ENCODE measurements around the gene UCP1. TPM values are rescaled to one million over a fixed set of nuclear protein-coding genes. Genes with fewer than 3 reads are reported as not detected.

Gene UCP1, protein sequence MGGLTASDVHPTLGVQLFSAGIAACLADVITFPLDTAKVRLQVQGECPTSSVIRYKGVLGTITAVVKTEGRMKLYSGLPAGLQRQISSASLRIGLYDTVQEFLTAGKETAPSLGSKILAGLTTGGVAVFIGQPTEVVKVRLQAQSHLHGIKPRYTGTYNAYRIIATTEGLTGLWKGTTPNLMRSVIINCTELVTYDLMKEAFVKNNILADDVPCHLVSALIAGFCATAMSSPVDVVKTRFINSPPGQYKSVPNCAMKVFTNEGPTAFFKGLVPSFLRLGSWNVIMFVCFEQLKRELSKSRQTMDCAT
- total RNA-seq = not detected

DNA sequence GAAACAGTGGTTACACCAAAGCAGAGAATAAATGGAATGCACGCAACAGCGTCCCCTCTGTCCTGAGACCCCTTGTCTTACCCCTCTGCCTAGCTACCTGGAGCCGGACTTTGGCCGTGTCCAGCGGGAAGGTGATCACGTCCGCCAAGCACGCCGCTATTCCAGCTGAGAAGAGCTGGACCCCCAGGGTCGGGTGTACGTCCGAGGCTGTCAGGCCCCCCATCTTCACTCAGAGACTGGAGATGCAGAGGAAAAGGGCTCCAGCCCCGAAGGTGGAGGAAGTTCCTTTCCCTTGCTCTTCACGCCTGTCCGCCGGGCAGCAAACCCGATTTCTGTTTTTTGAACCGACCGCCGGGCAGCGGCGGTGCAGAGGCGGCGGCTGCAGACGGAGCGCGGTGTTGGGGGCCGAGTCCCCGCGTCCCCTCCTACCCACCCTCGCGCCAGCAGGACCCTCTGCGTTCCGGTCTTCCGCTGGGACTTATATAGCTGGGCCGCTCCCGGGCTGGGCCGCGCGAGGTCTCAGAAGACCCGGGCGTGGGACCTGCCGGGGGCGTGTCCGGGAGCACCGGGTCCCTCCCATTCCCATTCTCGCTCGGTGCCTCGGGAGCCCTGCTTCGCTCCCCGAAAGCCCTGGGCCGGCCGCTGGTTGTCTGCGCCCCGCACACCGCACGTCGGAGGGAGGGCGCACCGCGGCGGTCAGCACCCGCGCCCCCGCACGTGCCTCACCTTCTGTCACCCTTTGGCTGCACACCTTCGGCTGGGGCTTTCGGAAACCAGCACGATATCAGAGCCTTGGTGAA lies at the start of gene UCP1:
Gene UCP1, minus strand, starts transcription at position 455 of the 800 bp plus-strand sequence. Its CDS starts 232 bp downstream, at position 223.
- Mint-ChIP-seq H3K4me3 (no peak within 1 kb of the TSS), H3K36me3 (peaks cover 3% of the 10 kb centered on the region), H3K9me3 (ENCODE audit: low read depth) (peaks cover 6% of the 10 kb centered on the region), H3K27ac (no peak within 1 kb of the TSS), H3K4me1 (peaks cover 6% of the 10 kb centered on the region), H3K27me3 (peaks cover 59% of the 10 kb centered on the region)
- DNase-seq = no peak
- ATAC-seq = no peak
- CTCF ChIA-PET = interaction anchor here (0.8 kb wide), 1 partner anchor 66 kb away, joined by 3 read pairs; no protein-coding TSS in a partner anchor

DNA sequence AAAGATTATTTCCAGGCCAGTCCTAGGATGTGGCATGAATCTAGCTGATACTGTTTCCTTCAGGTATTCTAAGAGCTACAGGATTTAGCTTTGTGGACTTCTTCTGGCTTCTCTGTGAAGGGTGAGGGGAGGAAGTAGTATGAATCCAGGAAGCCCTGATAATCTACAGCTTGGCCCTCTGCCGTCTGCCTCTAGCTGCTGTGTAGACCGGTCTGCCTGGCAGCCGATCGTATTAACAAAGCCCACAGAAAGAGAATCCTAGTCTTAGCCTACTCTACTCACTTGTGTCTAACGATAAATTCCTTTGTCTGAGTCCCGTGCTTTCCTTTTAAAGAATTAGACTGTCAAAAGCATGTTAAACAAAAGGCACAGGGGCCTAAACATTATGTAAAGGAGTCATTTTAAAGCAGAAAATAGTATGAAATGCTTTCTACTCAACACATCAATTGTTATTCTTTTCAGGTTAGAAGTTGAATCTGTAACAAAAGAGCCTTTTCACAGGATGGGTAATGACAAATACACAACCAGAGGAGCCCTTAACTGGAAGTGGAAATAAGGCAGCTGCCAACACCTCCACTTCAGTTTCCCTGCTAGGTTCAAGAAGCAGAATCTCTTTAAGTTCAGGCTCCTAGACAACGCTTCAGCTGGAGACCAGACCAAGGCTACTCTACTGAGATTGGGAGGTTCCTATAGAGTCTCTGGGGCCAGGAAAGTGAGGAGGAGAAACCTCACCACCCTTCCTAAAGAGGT lies 48.9 kb upstream of the UCP1 start:
- H3K27me3 Mint-ChIP-seq = peaks cover 9% of the 10 kb centered on the region
- no peaks in the 10 kb centered on the region for H3K4me1 Mint-ChIP-seq
- no peaks in the 10 kb centered on the region for H3K36me3 Mint-ChIP-seq
- no peak overlapping the region for H3K27ac Mint-ChIP-seq
- CTCF ChIA-PET = interaction anchor here (1.0 kb wide), 1 partner anchor 8 kb away, joined by 3 read pairs; no protein-coding TSS in a partner anchor
- ATAC-seq (no peak), DNase-seq (no peak)
- no peaks in the 10 kb centered on the region for H3K9me3 Mint-ChIP-seq (ENCODE audit: low read depth)
- no peak overlapping the region for H3K4me3 Mint-ChIP-seq

DNA sequence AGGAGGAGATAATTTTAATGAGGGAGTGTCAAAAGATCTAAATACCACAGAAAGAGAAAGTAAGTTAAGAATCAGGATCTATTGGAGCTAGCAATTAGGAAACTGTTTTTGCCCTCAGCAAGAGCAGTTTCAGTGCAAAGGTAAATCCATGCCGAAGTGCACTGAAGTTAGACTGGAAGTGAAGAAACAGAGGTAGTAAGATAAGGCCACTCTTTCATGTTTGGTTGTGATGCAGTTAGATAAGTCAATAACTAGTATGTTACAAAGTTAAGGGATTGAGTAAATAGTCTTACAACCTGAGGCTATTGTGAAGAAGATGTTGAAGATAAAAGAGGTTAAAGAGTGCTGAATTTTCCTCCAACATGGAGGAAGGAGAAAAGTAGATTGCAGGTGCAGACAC lies 46.7 kb upstream of the UCP1 start:
- no peaks in the 10 kb centered on the region for H3K36me3 Mint-ChIP-seq
- H3K27ac Mint-ChIP-seq = no peak overlapping the region
- CTCF ChIA-PET = no interaction called here
- ATAC-seq (no peak), DNase-seq (no peak)
- peaks cover 7% of the 10 kb centered on the region for H3K27me3 Mint-ChIP-seq
- H3K4me3 Mint-ChIP-seq = no peak overlapping the region
- H3K4me1 Mint-ChIP-seq = no peaks in the 10 kb centered on the region
- no peaks in the 10 kb centered on the region for H3K9me3 Mint-ChIP-seq (ENCODE audit: low read depth)

DNA sequence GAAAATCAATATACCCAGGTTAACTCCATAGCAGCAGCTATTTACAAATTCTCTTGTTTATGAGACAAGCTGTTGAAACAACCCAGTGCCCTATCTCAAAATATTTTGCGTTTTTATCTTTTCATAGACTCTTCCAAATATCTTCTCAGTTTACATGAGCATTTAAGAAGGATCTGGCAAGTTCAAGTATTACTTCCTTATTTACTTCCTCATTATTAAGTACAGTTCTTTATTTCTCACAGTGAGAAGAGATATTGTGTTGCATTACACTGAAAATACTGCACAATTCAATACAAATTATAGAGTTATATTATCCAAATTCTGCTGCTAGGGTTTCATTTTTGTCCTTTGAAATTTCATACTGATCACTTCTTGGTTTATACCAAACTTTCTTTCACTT lies 43.6 kb upstream of the UCP1 start:
- H3K27ac Mint-ChIP-seq = no peak overlapping the region
- no peak overlapping the region for H3K4me3 Mint-ChIP-seq
- no peaks in the 10 kb centered on the region for H3K9me3 Mint-ChIP-seq (ENCODE audit: low read depth)
- DNase-seq = no peak
- CTCF ChIA-PET = no interaction called here
- ATAC-seq = no peak
- H3K27me3 Mint-ChIP-seq = peaks cover 9% of the 10 kb centered on the region
- no peaks in the 10 kb centered on the region for H3K4me1 Mint-ChIP-seq
- H3K36me3 Mint-ChIP-seq = no peaks in the 10 kb centered on the region

DNA sequence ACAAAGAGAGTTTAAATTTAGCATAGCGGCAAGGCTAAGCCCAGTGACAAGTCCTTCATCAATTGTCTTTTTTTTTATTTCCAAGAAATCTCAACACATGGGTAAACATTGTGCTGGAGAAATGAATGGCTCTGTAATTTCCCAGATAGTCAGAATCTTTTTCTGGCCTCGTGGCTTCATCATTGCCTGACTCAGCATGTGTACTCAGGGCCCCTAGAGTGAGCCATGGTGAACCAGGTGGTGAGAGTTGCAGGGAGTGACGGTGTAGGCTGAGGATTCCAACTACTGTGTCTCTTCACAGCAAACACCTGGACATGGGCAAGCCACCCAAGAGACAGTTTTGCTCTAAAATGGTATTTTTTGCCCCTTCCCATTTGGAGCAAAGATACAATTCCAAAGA lies 43.1 kb upstream of the UCP1 start:
- no peak for ATAC-seq
- H3K9me3 Mint-ChIP-seq (ENCODE audit: low read depth) = no peaks in the 10 kb centered on the region
- DNase-seq = no peak
- peaks cover 10% of the 10 kb centered on the region for H3K27me3 Mint-ChIP-seq
- no peak overlapping the region for H3K27ac Mint-ChIP-seq
- H3K4me1 Mint-ChIP-seq = no peaks in the 10 kb centered on the region
- CTCF ChIA-PET = no interaction called here
- H3K4me3 Mint-ChIP-seq = no peak overlapping the region
- no peaks in the 10 kb centered on the region for H3K36me3 Mint-ChIP-seq

DNA sequence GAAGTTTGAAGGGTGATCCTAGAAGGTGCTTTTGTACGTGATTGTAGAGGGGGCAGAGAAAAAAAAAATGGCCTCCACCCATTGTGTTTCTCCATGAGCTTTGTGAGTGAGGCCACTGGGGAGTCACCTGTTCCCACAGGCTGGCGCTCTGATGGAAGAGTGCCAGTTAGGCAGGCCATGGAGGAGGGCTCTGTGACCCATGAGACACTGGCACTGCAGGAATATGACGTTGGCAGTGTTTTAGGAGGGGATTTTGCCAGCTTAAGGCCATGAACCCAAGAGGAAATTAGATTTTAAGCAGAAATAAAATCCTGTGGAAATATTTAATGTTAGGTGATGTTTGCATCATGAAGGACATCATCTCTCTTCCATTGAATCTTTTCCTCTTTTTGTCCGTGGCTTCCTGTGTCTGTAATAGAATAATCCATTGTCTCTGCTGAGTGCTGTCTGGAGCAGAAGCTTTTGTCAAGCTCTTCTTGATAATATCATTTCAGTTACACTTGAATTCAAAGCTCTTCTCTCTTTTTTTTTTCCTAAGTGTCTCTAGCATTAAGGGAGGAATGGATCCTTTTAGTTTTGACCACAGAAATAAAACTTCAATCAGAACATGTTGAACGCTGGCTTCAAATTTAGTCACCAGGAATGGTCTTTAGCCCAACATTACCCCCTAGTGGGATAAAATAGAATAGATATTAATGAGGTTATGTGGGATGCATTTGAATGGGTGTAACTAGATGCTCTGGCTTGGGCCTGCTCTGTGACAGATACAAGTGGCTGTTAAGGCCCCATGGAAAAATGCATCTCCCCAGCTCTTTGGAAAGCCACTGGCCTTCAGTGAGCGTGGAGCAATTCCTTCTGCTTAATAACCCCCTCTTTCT lies 41.0 kb upstream of the UCP1 start:
- no peaks in the 10 kb centered on the region for H3K9me3 Mint-ChIP-seq (ENCODE audit: low read depth)
- H3K27ac Mint-ChIP-seq = no peak overlapping the region
- H3K36me3 Mint-ChIP-seq = no peaks in the 10 kb centered on the region
- H3K27me3 Mint-ChIP-seq = peaks cover 15% of the 10 kb centered on the region
- no peaks in the 10 kb centered on the region for H3K4me1 Mint-ChIP-seq
- ATAC-seq (no peak), DNase-seq (no peak)
- CTCF ChIA-PET = interaction anchor here (0.6 to 3.1 kb wide), 11 partner anchors 8 to 1590 kb away, joined by 3 to 19 read pairs (median 3); partner anchors contain the start of genes ELMOD2 and SCOC
- no peak overlapping the region for H3K4me3 Mint-ChIP-seq

DNA sequence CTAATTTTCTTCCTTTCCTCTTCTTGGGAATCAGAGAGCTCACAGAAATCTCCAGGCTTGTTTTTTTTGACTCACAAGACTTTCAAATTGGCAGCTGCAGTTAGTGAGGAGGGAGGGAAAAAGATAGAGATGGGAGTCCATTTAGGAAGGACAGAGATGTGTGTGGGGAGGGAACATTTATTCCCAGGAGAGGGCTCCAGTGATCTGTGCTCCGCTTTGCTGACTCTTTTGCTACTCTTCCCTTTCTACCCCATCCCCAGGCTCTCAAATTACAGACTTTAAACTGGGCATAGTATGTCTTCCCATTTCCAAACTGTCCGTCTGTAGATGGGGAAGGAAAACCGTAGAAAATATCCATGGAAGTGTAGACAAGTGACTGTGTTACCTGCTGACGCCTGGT lies 39.1 kb upstream of the UCP1 start:
- no peaks in the 10 kb centered on the region for H3K36me3 Mint-ChIP-seq
- H3K9me3 Mint-ChIP-seq (ENCODE audit: low read depth) = no peaks in the 10 kb centered on the region
- no peak overlapping the region for H3K4me3 Mint-ChIP-seq
- CTCF ChIA-PET = interaction anchor here (0.9 to 3.1 kb wide), 2 partner anchors 31 to 247 kb away, joined by 3 to 19 read pairs; no protein-coding TSS in a partner anchor
- ATAC-seq = no peak
- H3K27ac Mint-ChIP-seq = no peak overlapping the region
- peaks cover 13% of the 10 kb centered on the region for H3K27me3 Mint-ChIP-seq
- H3K4me1 Mint-ChIP-seq = no peaks in the 10 kb centered on the region
- DNase-seq = no peak

DNA sequence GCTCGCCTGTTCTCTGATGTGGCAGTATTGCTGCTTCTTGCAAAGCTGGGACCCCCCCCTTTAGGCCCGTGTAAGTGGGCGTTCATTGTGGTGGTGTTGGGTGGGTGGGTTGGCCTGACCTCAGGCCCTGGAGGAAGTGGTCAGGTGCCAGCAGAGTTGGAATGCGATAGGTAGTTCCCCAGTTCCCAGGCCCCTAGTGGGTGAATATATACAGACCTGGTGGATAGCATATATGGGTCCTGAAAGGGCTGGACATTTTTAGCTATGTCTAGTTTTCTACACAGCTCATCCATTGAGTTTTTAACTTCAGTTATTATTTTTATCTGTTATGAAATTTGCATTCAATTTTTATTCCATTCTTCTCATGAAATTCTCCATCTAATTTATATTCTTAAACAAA lies 35.8 kb upstream of the UCP1 start:
- no peak overlapping the region for H3K4me3 Mint-ChIP-seq
- ATAC-seq = no peak
- CTCF ChIA-PET = no interaction called here

DNA sequence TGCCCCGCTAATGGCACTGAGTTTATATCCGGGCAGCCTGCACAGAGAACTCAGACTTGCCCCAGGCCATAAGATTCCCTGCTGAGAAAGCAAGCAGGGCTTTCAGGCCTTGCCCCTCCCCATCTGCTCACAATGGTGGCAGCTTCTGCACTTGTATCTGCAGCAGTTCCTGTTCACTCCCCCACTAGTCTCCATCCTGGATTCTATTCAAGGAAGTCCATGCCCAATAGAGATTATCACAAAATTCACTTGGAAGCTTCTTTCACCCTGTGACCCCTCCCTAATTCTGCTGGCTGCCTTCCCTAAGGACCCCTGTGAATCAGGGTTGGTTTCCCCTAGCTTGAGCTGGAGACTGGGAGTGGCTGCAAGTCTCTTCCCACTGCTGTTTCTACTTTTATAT lies 34.5 kb upstream of the UCP1 start:
- CTCF ChIA-PET = interaction anchor here (1.9 kb wide), 1 partner anchor 244 kb away, joined by 6 read pairs; no protein-coding TSS in a partner anchor
- no peak overlapping the region for H3K4me3 Mint-ChIP-seq
- DNase-seq (no peak), ATAC-seq (no peak)
- no peaks in the 10 kb centered on the region for H3K9me3 Mint-ChIP-seq (ENCODE audit: low read depth)
- H3K27me3 Mint-ChIP-seq = peaks cover 22% of the 10 kb centered on the region
- H3K4me1 Mint-ChIP-seq = no peaks in the 10 kb centered on the region
- H3K36me3 Mint-ChIP-seq = no peaks in the 10 kb centered on the region
- H3K27ac Mint-ChIP-seq = no peak overlapping the region

More for the DNA sequence above, 35.8 kb upstream of the UCP1 start:
- peaks cover 16% of the 10 kb centered on the region for H3K27me3 Mint-ChIP-seq
- H3K27ac Mint-ChIP-seq = no peak overlapping the region
- H3K4me1 Mint-ChIP-seq = no peaks in the 10 kb centered on the region
- H3K9me3 Mint-ChIP-seq (ENCODE audit: low read depth) = no peaks in the 10 kb centered on the region
- DNase-seq = no peak
- no peaks in the 10 kb centered on the region for H3K36me3 Mint-ChIP-seq

DNA sequence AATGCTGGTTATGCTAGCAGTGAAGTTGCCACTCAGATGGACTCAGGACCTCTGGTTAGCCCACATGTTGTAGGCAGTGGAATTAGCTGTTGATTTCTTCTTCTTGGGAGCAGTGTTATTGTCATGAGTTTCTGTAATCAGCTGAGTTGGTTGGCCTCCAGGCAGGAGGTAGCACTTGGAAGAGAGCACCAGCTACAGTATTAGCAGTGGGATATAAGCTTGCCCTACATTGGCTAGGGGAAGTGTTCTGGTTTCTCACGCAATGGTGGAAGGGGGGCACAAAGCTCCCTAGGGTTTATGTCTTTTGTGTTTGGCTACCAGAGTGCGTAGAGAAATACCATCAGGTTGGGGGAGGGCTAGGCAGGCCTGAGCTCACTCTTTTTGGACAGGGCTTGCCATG lies 34.0 kb upstream of the UCP1 start:
- no peak for ATAC-seq
- no peaks in the 10 kb centered on the region for H3K9me3 Mint-ChIP-seq (ENCODE audit: low read depth)
- H3K36me3 Mint-ChIP-seq = no peaks in the 10 kb centered on the region
- CTCF ChIA-PET = interaction anchor here (1.9 kb wide), 1 partner anchor 243 kb away, joined by 6 read pairs; no protein-coding TSS in a partner anchor
- H3K4me1 Mint-ChIP-seq = no peaks in the 10 kb centered on the region
- H3K27ac Mint-ChIP-seq = no peak overlapping the region
- H3K27me3 Mint-ChIP-seq = peaks cover 22% of the 10 kb centered on the region
- DNase-seq = no peak
- no peak overlapping the region for H3K4me3 Mint-ChIP-seq

DNA sequence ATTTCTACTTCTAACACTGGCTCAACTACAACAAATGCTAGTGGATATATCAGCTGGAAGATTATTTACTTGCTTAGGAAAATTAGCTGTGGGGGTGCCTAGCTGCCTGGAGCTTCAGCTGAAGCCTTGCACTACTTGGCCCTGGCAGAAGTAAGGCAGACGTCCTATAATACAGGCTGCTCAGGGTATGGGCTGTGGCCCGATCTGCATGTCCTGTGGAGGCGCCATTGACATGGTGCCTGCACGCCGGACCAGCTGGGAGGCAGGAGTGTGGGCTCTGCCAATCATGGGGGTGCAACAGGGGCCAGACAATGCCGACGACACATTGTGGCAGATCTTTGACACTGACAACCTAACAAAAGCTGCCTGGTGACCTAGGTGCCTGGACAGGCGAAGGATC lies 31.6 kb upstream of the UCP1 start:
- no peak overlapping the region for H3K4me3 Mint-ChIP-seq
- H3K27me3 Mint-ChIP-seq = peaks cover 16% of the 10 kb centered on the region
- no peak overlapping the region for H3K27ac Mint-ChIP-seq
- H3K4me1 Mint-ChIP-seq = no peaks in the 10 kb centered on the region
- DNase-seq = no peak
- CTCF ChIA-PET = no interaction called here
- no peaks in the 10 kb centered on the region for H3K36me3 Mint-ChIP-seq
- ATAC-seq = no peak
- no peaks in the 10 kb centered on the region for H3K9me3 Mint-ChIP-seq (ENCODE audit: low read depth)

DNA sequence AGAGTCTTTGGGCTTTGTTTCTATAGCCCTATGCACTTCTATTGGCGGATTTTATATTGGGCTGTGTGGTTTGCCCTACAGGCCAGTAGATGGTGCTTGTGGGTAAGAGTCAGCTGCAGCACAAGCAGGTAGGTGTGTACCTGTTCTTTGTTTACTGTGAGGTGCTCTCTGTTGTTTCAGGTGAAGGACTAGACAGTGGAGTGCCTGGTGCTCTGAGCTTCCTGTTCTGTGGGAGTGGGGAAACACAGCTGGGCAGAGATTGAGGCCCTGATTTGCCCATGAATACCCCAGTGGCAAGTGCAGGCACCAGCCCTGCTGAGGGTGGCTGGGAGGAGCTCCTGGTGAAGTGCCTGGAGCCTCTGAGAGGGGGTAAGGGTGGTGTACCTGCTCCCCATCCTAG lies 26.3 kb upstream of the UCP1 start:
- ATAC-seq (no peak), DNase-seq (no peak)
- H3K4me1 Mint-ChIP-seq = no peaks in the 10 kb centered on the region
- H3K4me3 Mint-ChIP-seq = no peak overlapping the region
- no peaks in the 10 kb centered on the region for H3K36me3 Mint-ChIP-seq
- H3K27ac Mint-ChIP-seq = no peak overlapping the region
- no peaks in the 10 kb centered on the region for H3K9me3 Mint-ChIP-seq (ENCODE audit: low read depth)
- peaks cover 36% of the 10 kb centered on the region for H3K27me3 Mint-ChIP-seq
- CTCF ChIA-PET = no interaction called here

DNA sequence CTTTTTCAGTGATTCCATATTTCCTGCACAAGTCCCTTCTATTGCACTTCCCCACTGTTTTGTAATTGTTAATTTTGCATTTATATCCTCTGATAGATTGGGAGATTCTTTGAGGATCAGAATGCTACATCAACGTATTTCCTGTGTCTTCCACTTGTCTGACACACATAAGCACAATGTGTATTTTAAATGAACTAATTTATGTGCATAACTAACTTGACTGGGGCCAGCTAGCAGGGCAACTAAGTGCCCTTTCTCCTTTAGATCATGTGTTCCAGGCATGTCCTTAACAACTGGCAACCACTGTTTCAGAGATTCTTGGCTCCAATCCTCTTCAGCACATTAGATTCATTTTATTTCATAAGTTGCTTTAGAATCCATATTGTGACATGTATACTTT lies 15.7 kb upstream of the UCP1 start:
- Mint-ChIP-seq H3K36me3 (no peaks in the 10 kb centered on the region), H3K4me3 (no peak overlapping the region), H3K9me3 (ENCODE audit: low read depth) (no peaks in the 10 kb centered on the region), H3K27ac (no peak overlapping the region), H3K4me1 (no peaks in the 10 kb centered on the region), H3K27me3 (peaks cover 17% of the 10 kb centered on the region)
- CTCF ChIA-PET = no interaction called here
- no peak for ATAC-seq
- no peak for DNase-seq
